GM23338 (cell line): Measurements from ENCODE around the gene CETN2. TPM values are rescaled to one million over a fixed set of nuclear protein-coding genes. Genes with fewer than 3 reads are reported as not detected.

Source experiments
- ATAC-seq: fragments of 200-7000 bp; cut with Tn5 transposase; 3 replicates; pipeline ENCODE4 v1.9.1; 2020
- DNase-seq: peaks from one replicate; pipeline ENCODE4 v3.0.0-alpha.2; 2015; ENCODE audit warnings: low spot score
- H2AFZ ChIP-seq: fragments of 200-600 bp; sonication (generic); 2 replicates; pipeline ENCODE4 v1.8.0; 2016; ENCODE audit warnings: antibody characterized with exemption, mild to moderate bottlenecking, moderate library complexity
- H3F3A ChIP-seq: fragments of 200-600 bp; sonication (generic); replicated peaks from 2 replicates; pipeline ENCODE4 v1.8.0; 2017; ENCODE audit warnings: antibody characterized with exemption, mixed run types, low read depth
- H3K27ac ChIP-seq: fragments of 200-600 bp; sonication (generic); 2 replicates; pipeline ENCODE4 v1.6.1; 2016; ENCODE audit warnings: low read depth
- H3K27me3 ChIP-seq: fragments of 200-600 bp; sonication (generic); 2 replicates; pipeline ENCODE4 v1.8.0; 2016; ENCODE audit warnings: mild to moderate bottlenecking, mixed run types, moderate library complexity; ENCODE audit not compliant: insufficient read depth
- H3K36me3 ChIP-seq: fragments of 200-600 bp; sonication (generic); 2 replicates; pipeline ENCODE4 v1.8.0; 2016; ENCODE audit warnings: mild to moderate bottlenecking; ENCODE audit not compliant: insufficient read depth
- H3K4me1 ChIP-seq: fragments of 200-600 bp; sonication (generic); 2 replicates; pipeline ENCODE4 v1.8.0; 2016; ENCODE audit warnings: mild to moderate bottlenecking, moderate library complexity; ENCODE audit not compliant: insufficient read depth
- H3K4me2 ChIP-seq: fragments of 200-600 bp; sonication (generic); 2 replicates; pipeline ENCODE4 v1.7.1; 2017; ENCODE audit warnings: mixed run types
- H3K4me3 ChIP-seq: fragments of 200-600 bp; sonication (generic); 2 replicates; pipeline ENCODE4 v1.6.1; 2016; ENCODE audit warnings: mixed run types
- H3K79me2 ChIP-seq: fragments of 200-600 bp; sonication (generic); replicated peaks from 2 replicates; pipeline ENCODE4 v1.8.0; 2017; ENCODE audit warnings: mild to moderate bottlenecking; ENCODE audit not compliant: insufficient read depth
- H3K9me2 ChIP-seq: fragments of 200-600 bp; sonication (generic); 2 replicates; pipeline ENCODE4 v1.8.0; 2017; ENCODE audit not compliant: insufficient read depth
- H4K20me1 ChIP-seq: fragments of 200-600 bp; sonication (generic); replicated peaks from 2 replicates; pipeline ENCODE4 v1.8.0; 2017; ENCODE audit warnings: mild to moderate bottlenecking; ENCODE audit not compliant: insufficient read depth
- H3K27ac Mint-ChIP-seq: 2 replicates; pipeline ENCODE4 v1.8.0; 2020; ENCODE audit warnings: inconsistent platforms, mild to moderate bottlenecking, moderate library complexity, mixed read lengths
- H3K27me3 Mint-ChIP-seq: 3 replicates; pipeline ENCODE4 v1.8.0; 2022; ENCODE audit warnings: low read depth, mild to moderate bottlenecking, moderate library complexity, mixed read lengths, inconsistent platforms; ENCODE audit not compliant: insufficient read depth, poor library complexity
- H3K36me3 Mint-ChIP-seq: 3 replicates; pipeline ENCODE4 v1.8.0; 2021; ENCODE audit warnings: low read depth, mild to moderate bottlenecking, inconsistent platforms, moderate library complexity, mixed read lengths
- H3K4me1 Mint-ChIP-seq: 3 replicates; pipeline ENCODE4 v1.8.0; 2020; ENCODE audit warnings: mild to moderate bottlenecking, inconsistent platforms, mixed read lengths
- H3K4me3 Mint-ChIP-seq: 3 replicates; pipeline ENCODE4 v1.8.0; 2021; ENCODE audit warnings: moderate library complexity, mild to moderate bottlenecking, inconsistent platforms, mixed read lengths
- H3K9me3 Mint-ChIP-seq: 3 replicates; pipeline ENCODE4 v1.8.0; 2020; ENCODE audit warnings: moderate library complexity, mild to moderate bottlenecking, inconsistent platforms, mixed read lengths
- EZH2 ChIP-seq: fragments of 200-600 bp; sonication (generic); IDR thresholded peaks from one replicate; pipeline ENCODE4 v1.8.0; 2017; ENCODE audit warnings: antibody characterized with exemption, mild to moderate bottlenecking, low read depth; ENCODE audit not compliant: unreplicated experiment
- EZH2phosphoT487 ChIP-seq: fragments of 200-600 bp; sonication (generic); IDR thresholded peaks from one replicate; pipeline ENCODE4 v1.8.1; 2018; ENCODE audit warnings: antibody characterized with exemption; ENCODE audit not compliant: unreplicated experiment
- JUNB ChIP-seq: IDR thresholded peaks from one replicate; pipeline ENCODE4 v1.6.1; 2016; ENCODE audit warnings: antibody characterized with exemption; ENCODE audit not compliant: unreplicated experiment
- POLR2AphosphoS5 ChIP-seq: IDR thresholded peaks from 2 replicates; pipeline ENCODE4 v1.6.1; 2016; ENCODE audit warnings: antibody characterized with exemption, low read depth
- STAT1 ChIP-seq: IDR thresholded peaks from one replicate; pipeline ENCODE4 v1.6.1; 2016; ENCODE audit warnings: antibody characterized with exemption; ENCODE audit not compliant: unreplicated experiment
- ZNF114 ChIP-seq: fragments of 250-450 bp; sonication (Bioruptor Pico); IDR thresholded peaks from 2 replicates; pipeline ENCODE4 v1.5.0; 2020; ENCODE audit warnings: mild to moderate bottlenecking, moderate library complexity
- ZNF331 ChIP-seq: fragments of 250-450 bp; sonication (Bioruptor Pico); IDR thresholded peaks from 2 replicates; pipeline ENCODE4 v1.5.0; 2020; ENCODE audit warnings: low read depth, mild to moderate bottlenecking, moderate library complexity
- polyA plus RNA-seq: library from polyadenylated mRNA; unstranded; fragments of >200 nt; fragmentation: Nextera tagmentation; extraction: Ambion mirVana; gene quantifications from 2 replicates; pipeline ENCODE4 v1.2.1, GENCODE V29; 2016
- total RNA-seq: library from RNA; depleted of rRNA; stranded (reverse); fragments of >200 nt; shearing (Covaris generic); gene quantifications from 2 replicates; pipeline ENCODE4 v1.2.3, GENCODE V29; 2014
- TF ChIP-seq, protein P1 (sequence below): fragments of 250-450 bp; sonication (Bioruptor Pico); IDR thresholded peaks from 2 replicates; pipeline ENCODE4 v1.5.0; 2020; ENCODE audit warnings: mild to moderate bottlenecking, moderate library complexity
- TF ChIP-seq, protein P2 (sequence below): IDR thresholded peaks from 2 replicates; pipeline ENCODE4 v1.6.1; 2016; ENCODE audit warnings: antibody characterized with exemption

The CETN2 gene
- total and polyA plus RNA-seq, 2 experiments from 2014 or later = 23.9 to 53.7 TPM

DNA sequence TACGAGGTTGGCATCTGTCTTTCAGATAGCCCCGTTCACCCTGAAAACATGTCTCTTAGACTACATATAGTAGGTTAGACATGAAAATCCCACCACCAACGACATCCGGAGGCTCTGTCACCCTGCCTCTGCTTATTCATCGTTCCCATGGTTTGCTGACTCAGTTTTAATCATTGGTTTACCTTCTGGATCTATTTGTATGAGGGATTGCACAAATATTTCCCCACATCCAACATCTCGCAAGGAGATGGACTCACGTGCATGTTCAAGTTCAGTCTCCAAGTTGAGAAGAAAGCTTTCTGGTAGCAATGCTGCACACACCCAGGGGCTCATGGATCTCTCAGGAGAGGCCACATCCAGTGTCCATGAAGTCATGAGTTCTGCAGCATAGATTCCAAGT is 10.8 kb downstream of the CETN2 start (continued):
- no peak for TF ChIP-seq EZH2phosphoT487
- TF ChIP-seq ZNF114 (CRISPR knock-in tag) = no peak
- TF ChIP-seq, protein P1, sequence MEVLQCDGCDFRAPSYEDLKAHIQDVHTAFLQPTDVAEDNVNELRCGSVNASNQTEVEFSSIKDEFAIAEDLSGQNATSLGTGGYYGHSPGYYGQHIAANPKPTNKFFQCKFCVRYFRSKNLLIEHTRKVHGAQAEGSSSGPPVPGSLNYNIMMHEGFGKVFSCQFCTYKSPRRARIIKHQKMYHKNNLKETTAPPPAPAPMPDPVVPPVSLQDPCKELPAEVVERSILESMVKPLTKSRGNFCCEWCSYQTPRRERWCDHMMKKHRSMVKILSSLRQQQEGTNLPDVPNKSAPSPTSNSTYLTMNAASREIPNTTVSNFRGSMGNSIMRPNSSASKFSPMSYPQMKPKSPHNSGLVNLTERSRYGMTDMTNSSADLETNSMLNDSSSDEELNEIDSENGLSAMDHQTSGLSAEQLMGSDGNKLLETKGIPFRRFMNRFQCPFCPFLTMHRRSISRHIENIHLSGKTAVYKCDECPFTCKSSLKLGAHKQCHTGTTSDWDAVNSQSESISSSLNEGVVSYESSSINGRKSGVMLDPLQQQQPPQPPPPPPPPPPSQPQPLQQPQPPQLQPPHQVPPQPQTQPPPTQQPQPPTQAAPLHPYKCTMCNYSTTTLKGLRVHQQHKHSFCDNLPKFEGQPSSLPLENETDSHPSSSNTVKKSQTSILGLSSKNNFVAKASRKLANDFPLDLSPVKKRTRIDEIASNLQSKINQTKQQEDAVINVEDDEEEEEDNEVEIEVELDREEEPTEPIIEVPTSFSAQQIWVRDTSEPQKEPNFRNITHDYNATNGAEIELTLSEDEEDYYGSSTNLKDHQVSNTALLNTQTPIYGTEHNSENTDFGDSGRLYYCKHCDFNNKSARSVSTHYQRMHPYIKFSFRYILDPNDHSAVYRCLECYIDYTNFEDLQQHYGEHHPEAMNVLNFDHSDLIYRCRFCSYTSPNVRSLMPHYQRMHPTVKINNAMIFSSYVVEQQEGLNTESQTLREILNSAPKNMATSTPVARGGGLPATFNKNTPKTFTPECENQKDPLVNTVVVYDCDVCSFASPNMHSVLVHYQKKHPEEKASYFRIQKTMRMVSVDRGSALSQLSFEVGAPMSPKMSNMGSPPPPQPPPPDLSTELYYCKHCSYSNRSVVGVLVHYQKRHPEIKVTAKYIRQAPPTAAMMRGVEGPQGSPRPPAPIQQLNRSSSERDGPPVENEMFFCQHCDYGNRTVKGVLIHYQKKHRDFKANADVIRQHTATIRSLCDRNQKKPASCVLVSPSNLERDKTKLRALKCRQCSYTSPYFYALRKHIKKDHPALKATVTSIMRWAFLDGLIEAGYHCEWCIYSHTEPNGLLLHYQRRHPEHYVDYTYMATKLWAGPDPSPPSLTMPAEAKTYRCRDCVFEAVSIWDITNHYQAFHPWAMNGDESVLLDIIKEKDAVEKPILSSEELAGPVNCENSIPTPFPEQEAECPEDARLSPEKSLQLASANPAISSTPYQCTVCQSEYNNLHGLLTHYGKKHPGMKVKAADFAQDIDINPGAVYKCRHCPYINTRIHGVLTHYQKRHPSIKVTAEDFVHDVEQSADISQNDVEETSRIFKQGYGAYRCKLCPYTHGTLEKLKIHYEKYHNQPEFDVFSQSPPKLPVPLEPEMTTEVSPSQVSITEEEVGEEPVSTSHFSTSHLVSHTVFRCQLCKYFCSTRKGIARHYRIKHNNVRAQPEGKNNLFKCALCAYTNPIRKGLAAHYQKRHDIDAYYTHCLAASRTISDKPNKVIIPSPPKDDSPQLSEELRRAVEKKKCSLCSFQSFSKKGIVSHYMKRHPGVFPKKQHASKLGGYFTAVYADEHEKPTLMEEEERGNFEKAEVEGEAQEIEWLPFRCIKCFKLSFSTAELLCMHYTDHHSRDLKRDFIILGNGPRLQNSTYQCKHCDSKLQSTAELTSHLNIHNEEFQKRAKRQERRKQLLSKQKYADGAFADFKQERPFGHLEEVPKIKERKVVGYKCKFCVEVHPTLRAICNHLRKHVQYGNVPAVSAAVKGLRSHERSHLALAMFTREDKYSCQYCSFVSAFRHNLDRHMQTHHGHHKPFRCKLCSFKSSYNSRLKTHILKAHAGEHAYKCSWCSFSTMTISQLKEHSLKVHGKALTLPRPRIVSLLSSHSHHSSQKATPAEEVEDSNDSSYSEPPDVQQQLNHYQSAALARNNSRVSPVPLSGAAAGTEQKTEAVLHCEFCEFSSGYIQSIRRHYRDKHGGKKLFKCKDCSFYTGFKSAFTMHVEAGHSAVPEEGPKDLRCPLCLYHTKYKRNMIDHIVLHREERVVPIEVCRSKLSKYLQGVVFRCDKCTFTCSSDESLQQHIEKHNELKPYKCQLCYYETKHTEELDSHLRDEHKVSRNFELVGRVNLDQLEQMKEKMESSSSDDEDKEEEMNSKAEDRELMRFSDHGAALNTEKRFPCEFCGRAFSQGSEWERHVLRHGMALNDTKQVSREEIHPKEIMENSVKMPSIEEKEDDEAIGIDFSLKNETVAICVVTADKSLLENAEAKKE (CRISPR knock-in tag) = no peak
- no peak for TF ChIP-seq EZH2
- TF ChIP-seq, protein P2, sequence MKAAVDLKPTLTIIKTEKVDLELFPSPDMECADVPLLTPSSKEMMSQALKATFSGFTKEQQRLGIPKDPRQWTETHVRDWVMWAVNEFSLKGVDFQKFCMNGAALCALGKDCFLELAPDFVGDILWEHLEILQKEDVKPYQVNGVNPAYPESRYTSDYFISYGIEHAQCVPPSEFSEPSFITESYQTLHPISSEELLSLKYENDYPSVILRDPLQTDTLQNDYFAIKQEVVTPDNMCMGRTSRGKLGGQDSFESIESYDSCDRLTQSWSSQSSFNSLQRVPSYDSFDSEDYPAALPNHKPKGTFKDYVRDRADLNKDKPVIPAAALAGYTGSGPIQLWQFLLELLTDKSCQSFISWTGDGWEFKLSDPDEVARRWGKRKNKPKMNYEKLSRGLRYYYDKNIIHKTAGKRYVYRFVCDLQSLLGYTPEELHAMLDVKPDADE = no peak

DNA sequence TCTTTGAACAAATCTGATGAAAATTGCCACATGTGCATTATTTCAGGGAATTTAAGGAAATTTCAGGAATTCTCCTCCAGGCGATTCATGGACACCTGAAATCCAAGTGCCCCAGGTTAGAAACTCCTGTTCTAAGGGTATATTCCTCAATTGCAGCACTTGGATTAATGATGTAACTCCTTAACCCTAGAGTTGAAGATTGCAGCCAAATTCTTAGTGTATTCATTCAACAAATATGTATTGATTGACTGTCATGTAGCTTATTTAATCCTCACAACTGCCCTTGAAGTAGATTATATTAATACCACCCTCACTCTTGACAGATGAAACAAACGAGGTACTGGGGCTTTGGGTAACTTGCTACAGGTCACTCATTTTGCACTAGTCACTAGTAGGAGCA is 11.3 kb downstream of the CETN2 start:
- Mint-ChIP-seq H3K4me1 (peaks cover 7% of the 10 kb centered on the region), H3K9me3 (no peaks in the 10 kb centered on the region), H3K27ac (no peak overlapping the region), H3K36me3 (no peaks in the 10 kb centered on the region), H3K4me3 (no peak overlapping the region), H3K27me3 (peaks cover 1% of the 10 kb centered on the region)
- Histone ChIP-seq H3K4me2 (no peak overlapping the region), H3K4me3 (no peak overlapping the region), H3K9me2 (no peaks in the 10 kb centered on the region), H4K20me1 (no peaks in the 10 kb centered on the region), H3K27ac (no peak overlapping the region), H2AFZ (no peak overlapping the region), H3F3A (no peaks in the 10 kb centered on the region), H3K36me3 (no peaks in the 10 kb centered on the region), H3K4me1 (peaks cover 5% of the 10 kb centered on the region; the same call in 1 of the 2 replicates), H3K79me2 (no peaks in the 10 kb centered on the region), H3K27me3 (no peaks in the 10 kb centered on the region)
- ATAC-seq (no peak), DNase-seq (no peak)
- TF ChIP-seq STAT1 (no peak), EZH2phosphoT487 (no peak), POLR2AphosphoS5 (no peak), ZNF331 (CRISPR knock-in tag) (no peak), JUNB (no peak)
- TF ChIP-seq, protein P1 (CRISPR knock-in tag) = no peak
